Measurements from ENCODE around the gene KCTD5.
"Not testable (repeated sequence)": the region's sequence is repeated elsewhere in the genome, so short reads cannot be mapped to it uniquely, and the experiment has no call there.

- not testable (repeated sequence) for TF ChIP-seq YY1 (IDR thresholded peaks at IDR 0.05; ENCODE audit: low read depth, low read length); POLR2A (IDR thresholded peaks at IDR 0.05; ENCODE audit: control extremely low read depth in 1 of 2, low read depth in 2 of 2, low read length in 2 of 2); EGR1 (IDR thresholded peaks at IDR 0.05; ENCODE audit: borderline replicate concordance, low read depth, low read length); SP1 (IDR thresholded peaks at IDR 0.05; ENCODE audit: low read depth, low read length); JUN (IDR thresholded peaks at IDR 0.05; ENCODE audit: low read depth, low read length); USF2 (IDR thresholded peaks at IDR 0.05; ENCODE audit: low read length); POLR2AphosphoS5 (IDR thresholded peaks at IDR 0.05; ENCODE audit: low read depth, low read length); CTCF (IDR thresholded peaks at IDR 0.05; ENCODE audit: control extremely low read depth in 1 of 3, insufficient read depth in 1 of 3, low read depth in 1 of 3, low read length in 3 of 3)
Observed at GRCh38 chr16:2639722-2640072, 42.6 kb upstream of the KCTD5 start.
